ENCODE data around the gene PANK4. TPM values are rescaled to one million over a fixed set of nuclear protein-coding genes. Genes with fewer than 3 reads are reported as not detected.

The PANK4 gene
- total and polyA plus RNA-seq, 4 donors: 6.2 to 26.8 (median 12.6) TPM

- Histone ChIP-seq H3K4me3 (ENCODE audit: low read depth in 1 of 3, low read length in 3 of 3) (no peak overlapping the region), H3K36me3 (ENCODE audit: control insufficient read depth in 4 of 4, insufficient read depth in 3 of 4, low read depth in 1 of 4, low read length in 3 of 4) (peaks cover 26 to 94% (median 49%) of the 10 kb centered on the region in 4 donors), H3K4me1 (ENCODE audit: control insufficient read depth in 4 of 4, insufficient read depth in 4 of 4, low read length in 3 of 4) (peaks cover 0 to 15% (median 14%) of the 10 kb centered on the region in 4 donors), H3K9me3 (ENCODE audit: control insufficient read depth in 4 of 4, low read length in 3 of 4) (no peaks in the 10 kb centered on the region), H3K27ac (ENCODE audit: low read depth in 1 of 2, low read length in 2 of 2) (no peak overlapping the region), H3K27me3 (ENCODE audit: control insufficient read depth in 4 of 4, insufficient read depth in 4 of 4, low read length in 3 of 4) (no peaks in the 10 kb centered on the region), H3K9ac (ENCODE audit: low read depth in 1 of 2, low read length in 2 of 2) (no peak overlapping the region)
- WGBS: 96% methylated on average over 43 of the region's 43 CpGs
- DNase-seq (ENCODE audit: low spot score): no peak
- no peak for TF ChIP-seq RAD21 (IDR thresholded peaks at IDR 0.05)
- TF ChIP-seq YY1 (IDR thresholded peaks at IDR 0.05): no peak
- TF ChIP-seq, protein P1, sequence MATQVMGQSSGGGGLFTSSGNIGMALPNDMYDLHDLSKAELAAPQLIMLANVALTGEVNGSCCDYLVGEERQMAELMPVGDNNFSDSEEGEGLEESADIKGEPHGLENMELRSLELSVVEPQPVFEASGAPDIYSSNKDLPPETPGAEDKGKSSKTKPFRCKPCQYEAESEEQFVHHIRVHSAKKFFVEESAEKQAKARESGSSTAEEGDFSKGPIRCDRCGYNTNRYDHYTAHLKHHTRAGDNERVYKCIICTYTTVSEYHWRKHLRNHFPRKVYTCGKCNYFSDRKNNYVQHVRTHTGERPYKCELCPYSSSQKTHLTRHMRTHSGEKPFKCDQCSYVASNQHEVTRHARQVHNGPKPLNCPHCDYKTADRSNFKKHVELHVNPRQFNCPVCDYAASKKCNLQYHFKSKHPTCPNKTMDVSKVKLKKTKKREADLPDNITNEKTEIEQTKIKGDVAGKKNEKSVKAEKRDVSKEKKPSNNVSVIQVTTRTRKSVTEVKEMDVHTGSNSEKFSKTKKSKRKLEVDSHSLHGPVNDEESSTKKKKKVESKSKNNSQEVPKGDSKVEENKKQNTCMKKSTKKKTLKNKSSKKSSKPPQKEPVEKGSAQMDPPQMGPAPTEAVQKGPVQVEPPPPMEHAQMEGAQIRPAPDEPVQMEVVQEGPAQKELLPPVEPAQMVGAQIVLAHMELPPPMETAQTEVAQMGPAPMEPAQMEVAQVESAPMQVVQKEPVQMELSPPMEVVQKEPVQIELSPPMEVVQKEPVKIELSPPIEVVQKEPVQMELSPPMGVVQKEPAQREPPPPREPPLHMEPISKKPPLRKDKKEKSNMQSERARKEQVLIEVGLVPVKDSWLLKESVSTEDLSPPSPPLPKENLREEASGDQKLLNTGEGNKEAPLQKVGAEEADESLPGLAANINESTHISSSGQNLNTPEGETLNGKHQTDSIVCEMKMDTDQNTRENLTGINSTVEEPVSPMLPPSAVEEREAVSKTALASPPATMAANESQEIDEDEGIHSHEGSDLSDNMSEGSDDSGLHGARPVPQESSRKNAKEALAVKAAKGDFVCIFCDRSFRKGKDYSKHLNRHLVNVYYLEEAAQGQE (IDR thresholded peaks at IDR 0.05): no peak
- no peak for TF ChIP-seq HNF4G (IDR thresholded peaks at IDR 0.05)
- no peak for TF ChIP-seq TAF1 (conservative IDR thresholded peaks at IDR 0.05)
- TF ChIP-seq, protein P2, sequence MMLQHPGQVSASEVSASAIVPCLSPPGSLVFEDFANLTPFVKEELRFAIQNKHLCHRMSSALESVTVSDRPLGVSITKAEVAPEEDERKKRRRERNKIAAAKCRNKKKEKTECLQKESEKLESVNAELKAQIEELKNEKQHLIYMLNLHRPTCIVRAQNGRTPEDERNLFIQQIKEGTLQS (IDR thresholded peaks at IDR 0.05): no peak
- no peak for TF ChIP-seq HNF4A (conservative IDR thresholded peaks at IDR 0.05)
- no peak for TF ChIP-seq SP1 (IDR thresholded peaks at IDR 0.05)
- no peak for TF ChIP-seq JUND (IDR thresholded peaks at IDR 0.05)
- no peak for TF ChIP-seq EGR1 (IDR thresholded peaks at IDR 0.05; ENCODE audit: low read depth in 2 of 2)
- TF ChIP-seq, protein P3, sequence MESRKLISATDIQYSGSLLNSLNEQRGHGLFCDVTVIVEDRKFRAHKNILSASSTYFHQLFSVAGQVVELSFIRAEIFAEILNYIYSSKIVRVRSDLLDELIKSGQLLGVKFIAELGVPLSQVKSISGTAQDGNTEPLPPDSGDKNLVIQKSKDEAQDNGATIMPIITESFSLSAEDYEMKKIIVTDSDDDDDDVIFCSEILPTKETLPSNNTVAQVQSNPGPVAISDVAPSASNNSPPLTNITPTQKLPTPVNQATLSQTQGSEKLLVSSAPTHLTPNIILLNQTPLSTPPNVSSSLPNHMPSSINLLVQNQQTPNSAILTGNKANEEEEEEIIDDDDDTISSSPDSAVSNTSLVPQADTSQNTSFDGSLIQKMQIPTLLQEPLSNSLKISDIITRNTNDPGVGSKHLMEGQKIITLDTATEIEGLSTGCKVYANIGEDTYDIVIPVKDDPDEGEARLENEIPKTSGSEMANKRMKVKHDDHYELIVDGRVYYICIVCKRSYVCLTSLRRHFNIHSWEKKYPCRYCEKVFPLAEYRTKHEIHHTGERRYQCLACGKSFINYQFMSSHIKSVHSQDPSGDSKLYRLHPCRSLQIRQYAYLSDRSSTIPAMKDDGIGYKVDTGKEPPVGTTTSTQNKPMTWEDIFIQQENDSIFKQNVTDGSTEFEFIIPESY (IDR thresholded peaks at IDR 0.05): no peak
- no peak for TF ChIP-seq NR2F2 (IDR thresholded peaks at IDR 0.05)
- TF ChIP-seq FOXA1 (IDR thresholded peaks at IDR 0.05): no peak
- no peak for TF ChIP-seq RXRA (IDR thresholded peaks at IDR 0.05)
- no peak for TF ChIP-seq GABPA (IDR thresholded peaks at IDR 0.05 in 1 of 2, conservative IDR thresholded peaks at IDR 0.05 in 1 of 2)
Measured at GRCh38 chr1:2513939-2514652, 12.3 kb downstream of the PANK4 start.

DNA sequence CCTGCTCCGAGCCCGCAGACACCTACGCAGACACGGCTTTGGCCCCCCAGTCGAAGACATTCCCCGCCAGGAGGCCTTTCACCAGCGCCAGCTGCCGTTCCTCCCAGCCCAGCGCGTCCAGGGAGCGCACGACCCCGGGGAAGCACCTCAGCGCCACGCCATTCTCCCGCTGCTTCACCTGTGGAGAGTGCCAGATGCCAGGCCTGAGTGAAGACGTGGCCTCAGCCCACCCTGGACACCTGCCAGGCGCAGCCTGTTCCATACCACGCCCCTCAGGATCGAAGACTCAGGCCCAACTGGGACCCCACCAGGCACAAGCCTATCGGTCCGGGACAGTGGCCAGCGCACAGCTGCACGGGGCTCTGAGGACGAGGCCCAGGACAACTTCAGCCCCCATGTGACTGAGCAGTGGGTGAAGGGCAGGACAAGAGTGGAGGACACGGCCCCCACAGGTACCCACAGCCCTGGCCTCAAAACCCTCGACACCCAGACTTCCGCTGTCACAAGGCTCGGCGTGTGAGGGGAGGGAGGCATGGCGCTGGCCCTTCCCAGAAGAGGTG lies 13.5 kb downstream of the PANK4 start:
- Histone ChIP-seq H3K9me3 (ENCODE audit: control insufficient read depth in 4 of 4, low read length in 3 of 4) (no peaks in the 10 kb centered on the region), H3K4me3 (ENCODE audit: low read depth in 1 of 3, low read length in 3 of 3) (no peak overlapping the region), H3K4me1 (ENCODE audit: control insufficient read depth in 4 of 4, insufficient read depth in 4 of 4, low read length in 3 of 4) (peaks cover 0 to 18% (median 16%) of the 10 kb centered on the region in 4 donors), H3K27ac (ENCODE audit: low read depth in 1 of 2, low read length in 2 of 2) (no peak overlapping the region), H3K27me3 (ENCODE audit: control insufficient read depth in 4 of 4, insufficient read depth in 4 of 4, low read length in 3 of 4) (no peaks in the 10 kb centered on the region), H3K36me3 (ENCODE audit: control insufficient read depth in 4 of 4, insufficient read depth in 3 of 4, low read depth in 1 of 4, low read length in 3 of 4) (peaks cover 29 to 91% (median 49%) of the 10 kb centered on the region in 4 donors), H3K9ac (ENCODE audit: low read depth in 1 of 2, low read length in 2 of 2) (no peak overlapping the region)
- no peak for DNase-seq (ENCODE audit: low spot score)
- WGBS: 94% methylated on average over 31 of the region's 31 CpGs
- TF ChIP-seq SP1 (IDR thresholded peaks at IDR 0.05) (no peak), JUND (IDR thresholded peaks at IDR 0.05) (no peak), HNF4A (conservative IDR thresholded peaks at IDR 0.05) (no peak), FOXA2 (IDR thresholded peaks at IDR 0.05) (no peak), GABPA (IDR thresholded peaks at IDR 0.05 in 1 of 2, conservative IDR thresholded peaks at IDR 0.05 in 1 of 2) (no peak), NR2F2 (IDR thresholded peaks at IDR 0.05) (no peak), EGR1 (IDR thresholded peaks at IDR 0.05; ENCODE audit: low read depth in 2 of 2) (no peak), RAD21 (IDR thresholded peaks at IDR 0.05) (no peak), TAF1 (conservative IDR thresholded peaks at IDR 0.05) (no peak)
- TF ChIP-seq, protein P3 (IDR thresholded peaks at IDR 0.05): no peak
- TF ChIP-seq, protein P2 (IDR thresholded peaks at IDR 0.05): no peak
- TF ChIP-seq, protein P1 (IDR thresholded peaks at IDR 0.05): no peak

All from liver (tissue), 9 donors.